WTC11 (cell line): ENCODE results near the gene SEC22C. TPM values are rescaled to one million over a fixed set of nuclear protein-coding genes. Genes with fewer than 3 reads are reported as not detected.
"Not testable (repeated sequence)": the region's sequence is repeated elsewhere in the genome, so short reads cannot be mapped to it uniquely, and the experiment has no call there.

ENCODE experiments used
- ATAC-seq: fragments of 200-7000 bp; cut with Tn5 transposase; 2 replicates; pipeline ENCODE4 v1.10.0; 2021; ENCODE audit warnings: mild to moderate bottlenecking, moderate library complexity
- CTCF ChIA-PET: fragments of 300-600 bp; sonication (Branson Sonifier 250); formaldehyde crosslinking; loops from one replicate; lab custom pipeline; 2021; ENCODE audit warnings: antibody characterized with exemption; lab: Charles Lee
- POLR2A ChIA-PET: fragments of 350-600 bp; sonication (Branson Sonifier 250); formaldehyde crosslinking; loops from one replicate; lab custom pipeline; 2021; ENCODE audit warnings: antibody characterized with exemption; lab: Charles Lee
- DNase-seq: peaks from one replicate; pipeline ENCODE4 v3.0.0; 2021; ENCODE audit warnings: low spot score
- H3K27ac Mint-ChIP-seq: 2 replicates; pipeline ENCODE4 v1.8.0; 2021; ENCODE audit warnings: mixed read lengths
- H3K27me3 Mint-ChIP-seq: 2 replicates; pipeline ENCODE4 v1.8.0; 2021; ENCODE audit warnings: low read depth, mild to moderate bottlenecking, moderate library complexity, mixed read lengths
- H3K36me3 Mint-ChIP-seq: 2 replicates; pipeline ENCODE4 v1.8.0; 2021; ENCODE audit warnings: mixed read lengths
- H3K4me1 Mint-ChIP-seq: 2 replicates; pipeline ENCODE4 v1.8.0; 2022; ENCODE audit warnings: mixed read lengths
- H3K4me3 Mint-ChIP-seq: 2 replicates; pipeline ENCODE4 v1.8.0; 2021; ENCODE audit warnings: mild to moderate bottlenecking, moderate library complexity, mixed read lengths
- H3K9me3 Mint-ChIP-seq: 2 replicates; pipeline ENCODE4 v1.8.0; 2021; ENCODE audit warnings: mixed read lengths
- ATF2 ChIP-seq: sonication (generic); formaldehyde crosslinking; IDR thresholded peaks from 2 replicates; pipeline ENCODE4 v1.8.1; 2022; ENCODE audit warnings: low read depth, missing genetic modification reagents, borderline replicate concordance
- CTCF ChIP-seq: fragments of 200-600 bp; IDR thresholded peaks from 2 replicates; pipeline ENCODE4 v1.8.0; 2022; ENCODE audit warnings: antibody characterized with exemption
- ELF4 ChIP-seq: sonication (generic); formaldehyde crosslinking; IDR thresholded peaks from 2 replicates; pipeline ENCODE4 v1.8.1; 2022; ENCODE audit warnings: low read depth, mild to moderate bottlenecking, moderate library complexity, missing genetic modification reagents
- FOXP1 ChIP-seq: sonication (generic); formaldehyde crosslinking; IDR thresholded peaks from 2 replicates; pipeline ENCODE4 v1.8.0; 2022; ENCODE audit warnings: missing genetic modification reagents, mild to moderate bottlenecking, moderate library complexity, borderline replicate concordance
- NR2C2 ChIP-seq: sonication (generic); formaldehyde crosslinking; IDR thresholded peaks from 2 replicates; pipeline ENCODE4 v1.8.0; 2022; ENCODE audit warnings: mild to moderate bottlenecking, missing genetic modification reagents
- SMAD3 ChIP-seq: sonication (generic); formaldehyde crosslinking; IDR thresholded peaks from 2 replicates; pipeline ENCODE4 v1.8.0; 2022; ENCODE audit warnings: missing genetic modification reagents, mild to moderate bottlenecking, borderline replicate concordance
- SOX15 ChIP-seq: fragments of 250-450 bp; sonication (Bioruptor Pico); IDR thresholded peaks from 2 replicates; pipeline ENCODE4 v1.9.0; 2021; ENCODE audit warnings: mild to moderate bottlenecking
- USF2 ChIP-seq: sonication (generic); formaldehyde crosslinking; IDR thresholded peaks from 2 replicates; pipeline ENCODE4 v1.8.1; 2023; ENCODE audit warnings: mild to moderate bottlenecking, missing genetic modification reagents, moderate library complexity
- ZNF121 ChIP-seq: sonication (generic); formaldehyde crosslinking; IDR thresholded peaks from 2 replicates; pipeline ENCODE4 v1.8.0; 2023; ENCODE audit warnings: missing genetic modification reagents
- ZNF232 ChIP-seq: sonication (generic); formaldehyde crosslinking; IDR thresholded peaks from 2 replicates; pipeline ENCODE4 v1.8.0; 2022; ENCODE audit warnings: mild to moderate bottlenecking, missing genetic modification reagents
- ZNF416 ChIP-seq: fragments of 250-450 bp; sonication (Bioruptor Pico); IDR thresholded peaks from 2 replicates; pipeline ENCODE4 v1.9.0; 2021; ENCODE audit warnings: mild to moderate bottlenecking, inconsistent platforms
- ZSCAN18 ChIP-seq: fragments of 250-450 bp; sonication (Bioruptor Pico); IDR thresholded peaks from 2 replicates; pipeline ENCODE4 v2.1.2; 2022; ENCODE audit warnings: mild to moderate bottlenecking, moderate library complexity
- total RNA-seq: library from RNA; stranded (reverse); gene quantifications from 3 replicates; pipeline ENCODE4 v1.2.3, GENCODE V29; 2021
- TF ChIP-seq, protein P1 (sequence below): fragments of 250-450 bp; sonication (Bioruptor Pico); conservative IDR thresholded peaks from 2 replicates; pipeline ENCODE4 v1.9.0; 2021; ENCODE audit warnings: mild to moderate bottlenecking
- TF ChIP-seq, protein P2 (sequence below): sonication (generic); formaldehyde crosslinking; conservative IDR thresholded peaks from 2 replicates; pipeline ENCODE4 v1.8.1; 2023; ENCODE audit warnings: mild to moderate bottlenecking, low read depth, missing genetic modification reagents, moderate library complexity

SEC22C gene
- total RNA-seq, 1 experiment from 2014 or later, result 37.0 TPM

DNA sequence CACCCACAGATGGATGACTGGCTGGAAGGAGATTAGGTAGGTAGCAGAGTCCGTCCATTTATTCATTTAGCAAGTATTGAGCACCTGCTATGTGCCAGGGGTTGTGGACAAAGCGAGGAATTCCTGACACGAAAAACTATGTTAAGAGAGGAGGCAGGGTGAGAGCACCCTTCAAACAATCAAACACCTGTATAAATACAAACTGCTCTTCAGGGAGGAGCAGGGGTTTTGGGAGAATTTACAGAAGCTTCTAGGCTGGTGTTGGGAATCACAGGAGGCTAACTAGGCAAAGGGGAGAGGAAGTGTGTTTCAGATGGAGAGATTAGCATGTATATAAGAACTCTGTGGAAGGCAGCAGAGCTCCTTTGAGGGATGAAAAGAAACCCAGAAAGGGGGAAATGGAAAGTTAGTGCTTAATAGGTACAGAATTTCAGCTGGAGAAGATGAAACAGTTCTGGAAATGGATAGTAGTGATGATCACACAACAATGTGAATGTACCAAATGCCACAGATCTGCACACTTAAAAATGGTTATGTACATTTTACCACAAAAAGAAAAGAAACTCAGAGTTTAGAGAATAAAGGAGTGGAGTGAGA is 805 bp upstream of the SEC22C start (continued):
- TF ChIP-seq ATF2 (CRISPR knock-in tag), result no peak
- TF ChIP-seq ZNF416 (CRISPR knock-in tag), result no peak
- no peak for TF ChIP-seq ZNF232
- no peak for TF ChIP-seq SMAD3 (CRISPR knock-in tag)
- TF ChIP-seq ZSCAN18 (CRISPR knock-in tag), result no peak
- no peak for TF ChIP-seq USF2 (CRISPR knock-in tag)

- Mint-ChIP-seq H3K27ac (peak overlapping the region; percentile 48; the same call in 1 of the 2 replicates), H3K9me3 (peaks cover 8% of the 10 kb centered on the region), H3K27me3 (no peaks in the 10 kb centered on the region), H3K4me1 (peaks cover 41% of the 10 kb centered on the region)
- 0 out of 2 replicates have a peak, but pooled peaks have one; percentile 66 for TF ChIP-seq ELF4
- TF ChIP-seq, protein P1, sequence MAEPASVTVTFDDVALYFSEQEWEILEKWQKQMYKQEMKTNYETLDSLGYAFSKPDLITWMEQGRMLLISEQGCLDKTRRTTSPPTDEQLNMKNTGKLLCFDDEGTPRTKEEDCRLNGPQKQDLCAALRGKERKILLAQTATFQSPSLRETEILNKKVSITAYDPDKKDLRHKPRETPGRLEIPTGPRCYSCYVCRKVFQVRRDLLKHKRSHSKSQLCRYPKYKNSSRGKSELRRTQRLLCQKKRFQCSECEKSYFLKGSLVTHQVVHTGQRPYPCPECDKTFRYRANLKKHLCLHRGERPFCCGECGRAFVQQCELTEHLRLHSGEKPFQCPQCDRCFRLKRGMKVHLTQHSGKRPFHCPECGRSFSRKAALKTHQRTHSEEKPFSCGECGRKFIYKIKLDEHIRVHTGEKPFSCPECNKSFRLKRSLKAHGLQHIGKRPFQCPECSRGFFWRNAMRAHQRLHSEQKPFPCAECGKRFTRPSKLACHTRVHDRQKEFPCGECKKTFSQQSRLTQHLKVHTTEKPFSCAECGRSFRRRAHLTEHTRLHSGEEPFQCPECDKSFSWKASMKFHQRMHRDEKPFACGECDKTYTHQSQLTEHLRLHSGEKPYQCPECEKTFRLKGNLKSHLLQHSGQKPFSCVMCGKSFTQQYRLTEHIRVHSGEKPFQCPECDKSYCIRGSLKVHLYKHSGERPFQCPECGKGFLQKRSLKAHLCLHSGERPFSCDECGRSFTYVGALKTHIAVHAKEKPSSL (CRISPR knock-in tag), result no peak
- TF ChIP-seq, all 79 proteins: peak for 1
- H3K36me3 Mint-ChIP-seq, result peaks cover 14% of the 10 kb centered on the region
- POLR2A ChIA-PET, result interaction anchor here (0.9 to 3.2 kb wide), 4 partner anchors 10 to 70 kb away, joined by 3 to 19 read pairs (median 4); partner anchors contain the start of genes NKTR and SS18L2
- DNase-seq (no peak), ATAC-seq (no peak)
- CTCF ChIA-PET, result interaction anchor here (1.0 to 2.7 kb wide), 5 partner anchors 9 to 130 kb away, joined by 3 to 17 read pairs (median 7); partner anchors contain the start of gene SS18L2
- H3K4me3 Mint-ChIP-seq, result peak overlapping the region; percentile 83
These were observed 413 bp downstream of the SEC22C start for GRCh38 chr3:42581400-42581708.

GRCh38 chr3:42579346-42579745 is 2.4 kb downstream of the SEC22C start:
- CTCF ChIA-PET, result interaction anchor here (0.7 kb wide), 1 partner anchor 177 kb away, joined by 3 read pairs; no protein-coding TSS in a partner anchor
- not testable (repeated sequence) for H3K27me3 Mint-ChIP-seq, H3K4me3 Mint-ChIP-seq, H3K27ac Mint-ChIP-seq, DNase-seq, ATAC-seq
- peaks cover 29% of the 10 kb centered on the region for H3K4me1 Mint-ChIP-seq
- H3K9me3 Mint-ChIP-seq, result peaks cover 23% of the 10 kb centered on the region
- peaks cover 23% of the 10 kb centered on the region for H3K36me3 Mint-ChIP-seq
- 0 out of 2 replicates have a peak, but pooled peaks have one; percentile 13 for TF ChIP-seq ZNF121 (CRISPR knock-in tag)
- POLR2A ChIA-PET, result interaction anchor here (0.7 kb wide), 1 partner anchor 11 kb away, joined by 4 read pairs; no protein-coding TSS in a partner anchor

DNA sequence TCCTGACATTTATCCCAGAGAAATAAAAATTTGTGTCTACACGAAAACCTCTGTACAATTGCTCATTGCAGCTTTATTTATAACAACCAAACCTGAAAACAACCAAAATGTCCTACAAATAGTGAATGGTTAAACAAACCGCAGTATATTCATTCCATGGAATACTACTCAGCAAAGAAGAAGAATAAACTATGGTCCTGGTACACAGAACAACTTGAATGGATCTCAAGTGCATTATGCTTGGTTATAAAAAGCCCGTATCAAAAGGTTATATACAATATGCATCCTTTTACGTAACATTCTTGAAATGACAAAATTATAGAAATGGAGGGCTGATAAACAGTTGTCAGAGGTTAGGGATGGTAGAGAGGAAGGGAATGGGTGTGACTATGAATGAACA is 3.7 kb downstream of the SEC22C start:
- CTCF ChIA-PET, result no interaction called here
- peaks cover 30% of the 10 kb centered on the region for H3K9me3 Mint-ChIP-seq
- H3K27me3 Mint-ChIP-seq, result no peaks in the 10 kb centered on the region
- DNase-seq (no peak), ATAC-seq (no peak)
- peaks cover 30% of the 10 kb centered on the region for H3K36me3 Mint-ChIP-seq
- peaks cover 22% of the 10 kb centered on the region for H3K4me1 Mint-ChIP-seq
- H3K4me3 Mint-ChIP-seq, result no peak overlapping the region
- POLR2A ChIA-PET, result no interaction called here
- H3K27ac Mint-ChIP-seq, result no peak overlapping the region
- TF ChIP-seq FOXP1 (CRISPR knock-in tag) (no peak), ZNF121 (CRISPR knock-in tag) (no peak), CTCF (no peak), SOX15 (CRISPR knock-in tag) (no peak), NR2C2 (CRISPR knock-in tag) (no peak), ATF2 (CRISPR knock-in tag) (no peak)
- TF ChIP-seq, protein P2, sequence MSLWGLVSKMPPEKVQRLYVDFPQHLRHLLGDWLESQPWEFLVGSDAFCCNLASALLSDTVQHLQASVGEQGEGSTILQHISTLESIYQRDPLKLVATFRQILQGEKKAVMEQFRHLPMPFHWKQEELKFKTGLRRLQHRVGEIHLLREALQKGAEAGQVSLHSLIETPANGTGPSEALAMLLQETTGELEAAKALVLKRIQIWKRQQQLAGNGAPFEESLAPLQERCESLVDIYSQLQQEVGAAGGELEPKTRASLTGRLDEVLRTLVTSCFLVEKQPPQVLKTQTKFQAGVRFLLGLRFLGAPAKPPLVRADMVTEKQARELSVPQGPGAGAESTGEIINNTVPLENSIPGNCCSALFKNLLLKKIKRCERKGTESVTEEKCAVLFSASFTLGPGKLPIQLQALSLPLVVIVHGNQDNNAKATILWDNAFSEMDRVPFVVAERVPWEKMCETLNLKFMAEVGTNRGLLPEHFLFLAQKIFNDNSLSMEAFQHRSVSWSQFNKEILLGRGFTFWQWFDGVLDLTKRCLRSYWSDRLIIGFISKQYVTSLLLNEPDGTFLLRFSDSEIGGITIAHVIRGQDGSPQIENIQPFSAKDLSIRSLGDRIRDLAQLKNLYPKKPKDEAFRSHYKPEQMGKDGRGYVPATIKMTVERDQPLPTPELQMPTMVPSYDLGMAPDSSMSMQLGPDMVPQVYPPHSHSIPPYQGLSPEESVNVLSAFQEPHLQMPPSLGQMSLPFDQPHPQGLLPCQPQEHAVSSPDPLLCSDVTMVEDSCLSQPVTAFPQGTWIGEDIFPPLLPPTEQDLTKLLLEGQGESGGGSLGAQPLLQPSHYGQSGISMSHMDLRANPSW (CRISPR knock-in tag), result no peak
